H9 (cell line): ENCODE results near the gene MKX. TPM values are rescaled to one million over a fixed set of nuclear protein-coding genes. Genes with fewer than 3 reads are reported as not detected.

Source experiments
- DNase-seq: peaks from one replicate; pipeline ENCODE4 v3.0.0-alpha.2; 2017
- H2AFZ ChIP-seq: one replicate; pipeline ENCODE4 v1.6.1; 2013; ENCODE audit warnings: mild to moderate bottlenecking, low read length, control low read depth, moderate library complexity
- H2AK5ac ChIP-seq: 2 replicates; pipeline ENCODE4 v1.6.1; 2013; ENCODE audit warnings: low read length, control low read depth, mixed read lengths; ENCODE audit not compliant: insufficient read length
- H2BK120ac ChIP-seq: one replicate; pipeline ENCODE4 v1.6.1; 2013; ENCODE audit warnings: low read depth, mild to moderate bottlenecking, low read length, control low read depth, inconsistent platforms; ENCODE audit not compliant: poor library complexity, severe bottlenecking
- H2BK12ac ChIP-seq: 2 replicates; pipeline ENCODE4 v1.6.1; 2013; ENCODE audit warnings: low read length, control low read depth, mixed read lengths, low read depth; ENCODE audit not compliant: insufficient read length
- H2BK15ac ChIP-seq: 2 replicates; pipeline ENCODE4 v1.6.1; 2013; ENCODE audit warnings: low read depth, low read length, control low read depth
- H2BK20ac ChIP-seq: one replicate; pipeline ENCODE4 v1.6.1; 2013; ENCODE audit warnings: low read depth, mild to moderate bottlenecking, low read length, control low read depth, inconsistent platforms; ENCODE audit not compliant: poor library complexity, severe bottlenecking
- H2BK5ac ChIP-seq: 2 replicates; pipeline ENCODE4 v1.6.1; 2013; ENCODE audit warnings: low read length, control low read depth, mixed read lengths; ENCODE audit not compliant: insufficient read length
- H3K14ac ChIP-seq: 2 replicates; pipeline ENCODE4 v1.6.1; 2013; ENCODE audit warnings: low read length, control low read depth; ENCODE audit not compliant: insufficient read depth
- H3K18ac ChIP-seq: 2 replicates; pipeline ENCODE4 v1.6.1; 2013; ENCODE audit warnings: low read depth, mild to moderate bottlenecking, mixed read lengths, low read length, control low read depth; ENCODE audit not compliant: insufficient read length
- H3K23ac ChIP-seq: 2 replicates; pipeline ENCODE4 v1.6.1; 2013; ENCODE audit warnings: low read length, control low read depth, mixed read lengths, low read depth; ENCODE audit not compliant: insufficient read length
- H3K23me2 ChIP-seq: 2 replicates; pipeline ENCODE4 v1.6.1; 2013; ENCODE audit warnings: low read depth, mild to moderate bottlenecking, mixed read lengths, low read length, control low read depth; ENCODE audit not compliant: insufficient read length, poor library complexity, severe bottlenecking
- H3K27ac ChIP-seq: 2 replicates; pipeline ENCODE4 v1.5.1; 2013; ENCODE audit warnings: low read length, control low read depth, mixed read lengths, low read depth; ENCODE audit not compliant: insufficient read length
- H3K27me3 ChIP-seq: 2 replicates; pipeline ENCODE4 v1.6.1; 2013; ENCODE audit warnings: low read length, control low read depth, inconsistent platforms; ENCODE audit not compliant: insufficient read depth
- H3K4ac ChIP-seq: 2 replicates; pipeline ENCODE4 v1.6.1; 2013; ENCODE audit warnings: low read depth, mild to moderate bottlenecking, control low read depth, inconsistent platforms, low read length, moderate library complexity
- H3K4me1 ChIP-seq: 2 replicates; pipeline ENCODE4 v1.6.1; 2013; ENCODE audit warnings: low read length, control low read depth, inconsistent platforms; ENCODE audit not compliant: insufficient read depth
- H3K4me2 ChIP-seq: 2 replicates; pipeline ENCODE4 v1.6.1; 2013; ENCODE audit warnings: low read length, control low read depth, mixed read lengths; ENCODE audit not compliant: insufficient read length, insufficient read depth
- H3K56ac ChIP-seq: 2 replicates; pipeline ENCODE4 v1.6.1; 2013; ENCODE audit warnings: low read depth, mild to moderate bottlenecking, mixed read lengths, low read length, control low read depth; ENCODE audit not compliant: insufficient read length
- H3K79me1 ChIP-seq: 2 replicates; pipeline ENCODE4 v1.6.1; 2013; ENCODE audit warnings: low read depth, mild to moderate bottlenecking, moderate library complexity, low read length, control low read depth, inconsistent platforms; ENCODE audit not compliant: insufficient read depth, poor library complexity, severe bottlenecking
- H3K79me2 ChIP-seq: 2 replicates; pipeline ENCODE4 v1.6.1; 2013; ENCODE audit warnings: low read length, control low read depth, inconsistent platforms; ENCODE audit not compliant: insufficient read depth
- H3K9ac ChIP-seq: 2 replicates; pipeline ENCODE4 v1.6.1; 2013; ENCODE audit warnings: low read length, control low read depth, mixed read lengths; ENCODE audit not compliant: insufficient read length; ENCODE audit errors: extremely low read depth
- H3K9me3 ChIP-seq: one replicate; pipeline ENCODE4 v1.6.1; 2013; ENCODE audit warnings: low read depth, low read length, inconsistent platforms; ENCODE audit not compliant: control insufficient read depth
- H3T11ph ChIP-seq: one replicate; pipeline ENCODE4 v1.6.1; 2013; ENCODE audit warnings: mild to moderate bottlenecking, low read length, control low read depth, inconsistent platforms
- H4K20me1 ChIP-seq: one replicate; pipeline ENCODE4 v1.6.1; 2013; ENCODE audit not compliant: control insufficient read depth, insufficient read length, insufficient read depth
- H4K5ac ChIP-seq: 2 replicates; pipeline ENCODE4 v1.6.1; 2013; ENCODE audit warnings: low read depth, mild to moderate bottlenecking, mixed read lengths, low read length, control low read depth; ENCODE audit not compliant: insufficient read length
- H4K8ac ChIP-seq: replicated peaks from 2 replicates; pipeline ENCODE4 v1.6.1; 2013; ENCODE audit warnings: low read length, control low read depth, mixed read lengths, low read depth; ENCODE audit not compliant: insufficient read length
- H4K91ac ChIP-seq: 2 replicates; pipeline ENCODE4 v1.6.1; 2013; ENCODE audit warnings: low read depth, mild to moderate bottlenecking, moderate library complexity, mixed read lengths, low read length, control low read depth; ENCODE audit not compliant: insufficient read length
- H3K27ac Mint-ChIP-seq, 3 experiments: 2 replicates in 2 of 3; 3 replicates in 1 of 3; pipeline ENCODE4 v1.8.0; 2020 to 2021; ENCODE audit warnings: mixed read lengths in 3 of 3, mild to moderate bottlenecking in 1 of 3, moderate library complexity in 1 of 3
- H3K27me3 Mint-ChIP-seq: 2 replicates; pipeline ENCODE4 v1.8.0; 2021; ENCODE audit warnings: low read depth, mild to moderate bottlenecking, moderate library complexity, mixed read lengths
- H3K36me3 Mint-ChIP-seq, 3 experiments: 2 replicates in 2 of 3; 3 replicates in 1 of 3; pipeline ENCODE4 v1.8.0; 2020 to 2021; ENCODE audit warnings: low read depth in 3 of 3, mixed read lengths in 3 of 3; ENCODE audit not compliant: insufficient read depth in 1 of 3
- H3K4me1 Mint-ChIP-seq, 2 experiments: 2 replicates each; pipeline ENCODE4 v1.8.0; 2020; ENCODE audit warnings: mixed read lengths in 2 of 2
- H3K4me3 Mint-ChIP-seq, 2 experiments: 2 replicates in 1 of 2; 3 replicates in 1 of 2; pipeline ENCODE4 v1.8.0; 2020 to 2021; ENCODE audit warnings: mild to moderate bottlenecking in 2 of 2, mixed read lengths in 2 of 2, moderate library complexity in 1 of 2
- H3K9me3 Mint-ChIP-seq, 2 experiments: 2 replicates in 1 of 2; 3 replicates in 1 of 2; pipeline ENCODE4 v1.8.0; 2020; ENCODE audit warnings: mild to moderate bottlenecking in 2 of 2, mixed read lengths in 2 of 2, moderate library complexity in 1 of 2
- WGBS: extraction: QIAGEN DNeasy Blood & Tissue Kit; methylation state at CpG from one replicate; pipeline ENCODE4 v1.1.7; 2013; ENCODE audit warnings: missing lambda C conversion rate, low lambda C conversion rate, mixed read lengths; ENCODE audit not compliant: insufficient read length; ENCODE audit errors: extremely low coverage; 5-methylcytosine and 5-hydroxymethylcytosine counted together
- total RNA-seq: library from RNA; stranded (reverse); gene quantifications from 2 replicates; pipeline ENCODE4 v1.2.1, GENCODE V29; 2021
- TF ChIP-seq, protein P1 (sequence below): fragments of 200-600 bp; sonication (generic); conservative IDR thresholded peaks from 3 replicates; pipeline ENCODE4 v1.8.0; 2021; ENCODE audit warnings: antibody characterized with exemption, mild to moderate bottlenecking

The MKX gene
- total RNA-seq, 1 experiment from 2014 or later: 0.46 TPM

DNA sequence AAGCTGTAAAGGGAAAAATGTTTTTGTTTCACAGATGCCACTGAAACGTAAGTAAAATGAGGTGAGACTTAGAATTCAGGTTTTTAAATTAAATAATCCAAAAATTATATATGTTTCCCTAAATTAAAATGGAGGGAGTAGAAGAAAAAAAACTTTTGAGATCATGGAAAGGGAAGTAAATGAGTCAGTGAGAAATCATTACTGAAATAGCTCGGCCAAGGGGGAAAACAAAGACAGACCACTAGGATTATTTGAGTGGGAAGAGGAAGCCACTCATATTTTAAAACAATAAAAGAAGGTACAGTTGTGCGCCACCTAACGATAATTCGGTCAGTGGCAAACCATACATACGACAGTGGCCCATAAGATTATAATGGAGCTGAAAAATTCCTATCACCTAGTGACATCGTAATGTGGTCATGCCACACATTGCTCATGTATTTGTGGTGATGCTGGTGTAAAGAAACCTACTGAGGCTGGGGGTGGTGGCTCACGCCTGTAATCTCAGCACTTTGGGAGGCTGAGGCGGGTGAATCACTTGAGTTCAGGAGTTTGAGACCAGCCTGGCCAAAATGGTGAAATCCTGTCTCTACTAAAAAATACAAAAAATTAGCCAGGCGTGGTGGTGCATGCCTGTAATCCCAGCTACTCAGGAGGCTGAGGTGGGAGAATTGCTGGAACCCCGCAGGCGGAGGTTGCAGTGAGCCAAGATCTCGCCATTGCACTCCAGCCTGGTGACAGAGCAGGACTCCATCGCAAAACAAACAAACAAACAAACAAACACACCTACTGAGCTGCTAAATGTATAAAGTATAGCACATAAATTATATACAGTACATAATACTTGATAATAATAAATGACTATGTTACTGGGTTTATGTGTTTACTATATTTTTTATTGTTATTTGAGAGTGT, 64.7 kb downstream of the MKX start:
- no peaks in the 10 kb centered on the region for H3K27me3 Mint-ChIP-seq
- no peak for DNase-seq
- H3K36me3 Mint-ChIP-seq: no peaks in the 10 kb centered on the region
- Histone ChIP-seq H3K27me3 (no peaks in the 10 kb centered on the region), H3K23me2 (no peaks in the 10 kb centered on the region), H4K20me1 (no peaks in the 10 kb centered on the region), H3T11ph (no peak overlapping the region), H4K91ac (no peak overlapping the region), H2AFZ (no peak overlapping the region), H2BK15ac (no peak overlapping the region), H2BK120ac (no peak overlapping the region), H3K27ac (no peak overlapping the region), H3K14ac (no peak overlapping the region), H3K4ac (no peak overlapping the region), H4K8ac (no peak overlapping the region), H3K9me3 (no peaks in the 10 kb centered on the region), H2AK5ac (no peak overlapping the region), H3K4me2 (no peak overlapping the region), H2BK5ac (no peak overlapping the region), H3K18ac (no peak overlapping the region), H3K56ac (no peak overlapping the region), H3K23ac (no peak overlapping the region), H2BK20ac (no peak overlapping the region), H4K5ac (no peak overlapping the region), H3K9ac (no peak overlapping the region), H2BK12ac (no peak overlapping the region), H3K79me1 (no peaks in the 10 kb centered on the region), H3K79me2 (no peaks in the 10 kb centered on the region), H3K4me1 (no peaks in the 10 kb centered on the region)
- TF ChIP-seq, protein P1, sequence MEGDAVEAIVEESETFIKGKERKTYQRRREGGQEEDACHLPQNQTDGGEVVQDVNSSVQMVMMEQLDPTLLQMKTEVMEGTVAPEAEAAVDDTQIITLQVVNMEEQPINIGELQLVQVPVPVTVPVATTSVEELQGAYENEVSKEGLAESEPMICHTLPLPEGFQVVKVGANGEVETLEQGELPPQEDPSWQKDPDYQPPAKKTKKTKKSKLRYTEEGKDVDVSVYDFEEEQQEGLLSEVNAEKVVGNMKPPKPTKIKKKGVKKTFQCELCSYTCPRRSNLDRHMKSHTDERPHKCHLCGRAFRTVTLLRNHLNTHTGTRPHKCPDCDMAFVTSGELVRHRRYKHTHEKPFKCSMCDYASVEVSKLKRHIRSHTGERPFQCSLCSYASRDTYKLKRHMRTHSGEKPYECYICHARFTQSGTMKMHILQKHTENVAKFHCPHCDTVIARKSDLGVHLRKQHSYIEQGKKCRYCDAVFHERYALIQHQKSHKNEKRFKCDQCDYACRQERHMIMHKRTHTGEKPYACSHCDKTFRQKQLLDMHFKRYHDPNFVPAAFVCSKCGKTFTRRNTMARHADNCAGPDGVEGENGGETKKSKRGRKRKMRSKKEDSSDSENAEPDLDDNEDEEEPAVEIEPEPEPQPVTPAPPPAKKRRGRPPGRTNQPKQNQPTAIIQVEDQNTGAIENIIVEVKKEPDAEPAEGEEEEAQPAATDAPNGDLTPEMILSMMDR: no peak
- no CpG with 5 or more reads among the region's 14 CpGs for WGBS
- no peak overlapping the region for H3K4me3 Mint-ChIP-seq
- H3K27ac Mint-ChIP-seq: no peak overlapping the region
- H3K9me3 Mint-ChIP-seq: no peaks in the 10 kb centered on the region
- H3K4me1 Mint-ChIP-seq: peaks cover 6 to 9% of the 10 kb centered on the region in 2 experiments
